HG02973 (cell line): Measurements from ENCODE around the gene INTS11.

Source experiments
- ATAC-seq: cut with Tn5 transposase; IDR thresholded peaks from one replicate; pipeline ENCODE4 v1.9.1; 2021; ENCODE audit warnings: moderate library complexity; ENCODE audit not compliant: unreplicated experiment

The INTS11 gene

DNA sequence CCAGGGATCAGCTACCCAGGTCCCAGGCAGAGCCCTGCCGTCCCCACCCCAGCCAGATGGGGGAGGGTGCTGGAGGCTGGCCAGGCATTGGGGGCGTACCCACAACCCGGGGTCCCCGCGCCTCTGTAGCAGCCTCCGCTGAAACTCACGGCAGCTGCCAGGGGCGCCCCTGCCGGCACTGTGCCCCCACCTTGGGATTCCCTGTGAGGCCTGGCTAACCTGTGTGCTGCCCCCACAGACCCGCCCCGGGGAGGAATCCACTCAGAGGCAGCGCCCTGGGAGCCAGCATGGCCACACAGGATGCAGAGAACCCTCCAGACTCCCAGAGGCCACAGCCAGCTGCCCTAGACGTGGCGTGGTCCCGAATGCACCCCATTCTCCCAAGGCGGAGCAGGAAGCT is 20.9 kb upstream of the INTS11 start:
- ATAC-seq: no peak

GRCh38 chr1:1344655-1345361 is 20.3 kb upstream of the INTS11 start:
- no peak for ATAC-seq

- ATAC-seq: no peak
Observed at GRCh38 chr1:1343811-1344421, 19.5 kb upstream of the INTS11 start.

- no peak for ATAC-seq
Observed at GRCh38 chr1:1342584-1343115, 18.2 kb upstream of the INTS11 start.

DNA sequence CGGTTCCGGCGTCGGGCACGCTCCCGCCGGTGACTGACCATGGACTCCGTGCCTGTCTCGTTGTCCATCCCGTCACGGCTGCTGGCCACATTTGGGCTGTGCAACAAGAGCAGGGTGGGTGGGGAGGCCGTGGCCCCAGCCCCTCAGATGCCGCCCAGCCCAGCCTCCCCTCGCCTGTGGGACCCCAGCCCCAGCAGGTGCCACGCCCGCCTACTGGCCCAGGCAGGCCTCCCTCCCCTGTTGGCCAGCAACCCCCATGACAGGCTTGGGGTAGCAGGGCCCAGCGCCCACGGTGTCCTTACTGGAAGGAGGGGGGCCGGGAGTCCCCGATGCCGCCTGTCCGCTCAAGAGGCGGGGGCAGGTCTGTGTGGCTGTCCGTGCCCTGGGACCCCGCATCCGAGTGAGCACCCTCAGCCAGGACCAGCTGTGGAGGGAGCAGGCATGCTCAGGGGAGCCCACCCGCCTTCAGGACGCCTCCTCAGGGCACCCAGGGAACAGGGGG is 17.7 kb upstream of the INTS11 start:
- no peak for ATAC-seq

- no peak for ATAC-seq
Observed at GRCh38 chr1:1341549-1342021, 17.1 kb upstream of the INTS11 start.

GRCh38 chr1:1340791-1341548 is 16.5 kb upstream of the INTS11 start:
- ATAC-seq: no peak

DNA sequence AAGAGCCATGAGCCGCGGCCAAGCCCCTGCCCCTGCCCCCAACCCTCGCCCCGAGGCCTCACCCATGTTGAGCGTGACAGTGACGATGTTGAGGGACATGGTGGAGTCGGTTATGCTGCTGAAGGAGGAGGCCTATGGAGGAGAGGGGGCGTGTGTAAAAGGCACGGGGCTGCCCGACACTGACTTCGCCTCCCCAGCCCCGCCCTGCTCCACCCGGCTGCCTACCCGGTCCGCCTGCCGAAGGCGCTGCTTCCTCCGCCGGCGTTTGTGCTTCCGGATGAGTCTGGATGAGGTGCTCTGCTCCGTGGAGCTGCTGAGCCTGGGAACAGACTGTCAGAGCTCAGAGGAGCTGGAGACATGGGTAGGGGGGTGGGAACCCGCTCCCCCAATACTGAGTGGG is 15.7 kb upstream of the INTS11 start:
- no peak for ATAC-seq

DNA sequence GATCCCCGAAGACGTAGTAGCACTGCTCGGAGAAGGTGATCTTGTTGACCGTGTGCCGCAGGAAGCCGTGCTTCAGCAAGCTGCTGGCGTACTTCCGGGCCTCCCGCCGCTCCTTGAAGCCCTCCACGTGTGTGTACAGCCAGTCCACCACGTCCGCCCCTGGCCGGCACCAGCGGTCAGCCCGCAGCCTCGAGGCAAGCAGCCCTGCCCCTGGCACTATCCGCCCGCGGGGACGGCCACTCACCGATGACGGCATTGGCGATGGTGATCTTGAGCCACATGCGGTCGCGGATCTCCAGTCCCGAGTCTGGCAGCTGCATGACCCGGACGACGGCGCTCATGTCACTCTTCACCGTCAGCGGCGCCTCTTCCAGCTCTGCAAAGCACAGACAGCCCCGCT is 13.8 kb upstream of the INTS11 start:
- no peak for ATAC-seq

DNA sequence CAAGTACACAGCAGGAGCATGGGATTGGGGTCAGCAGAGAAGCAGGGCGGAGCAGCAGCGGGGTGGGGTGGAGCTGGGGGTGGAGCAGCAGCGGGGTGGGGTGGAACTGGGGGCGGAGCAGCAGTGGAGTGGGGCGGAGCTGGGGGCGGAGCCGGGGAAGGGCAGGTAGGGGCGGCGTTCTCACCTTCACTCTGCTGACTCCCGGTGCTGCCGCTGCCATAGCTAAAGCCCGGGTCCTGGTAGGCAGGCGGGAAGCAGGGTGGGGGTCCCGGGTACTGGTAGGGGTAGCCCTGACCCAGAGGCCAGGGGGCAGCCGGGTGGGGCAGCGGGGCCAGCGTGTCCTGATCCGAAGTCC is 13.3 kb upstream of the INTS11 start:
- ATAC-seq: no peak

- ATAC-seq: no peak
Observed at GRCh38 chr1:1336931-1337792, 12.7 kb upstream of the INTS11 start.

GRCh38 chr1:1336446-1336845 is 12.0 kb upstream of the INTS11 start:
- no peak for ATAC-seq

DNA sequence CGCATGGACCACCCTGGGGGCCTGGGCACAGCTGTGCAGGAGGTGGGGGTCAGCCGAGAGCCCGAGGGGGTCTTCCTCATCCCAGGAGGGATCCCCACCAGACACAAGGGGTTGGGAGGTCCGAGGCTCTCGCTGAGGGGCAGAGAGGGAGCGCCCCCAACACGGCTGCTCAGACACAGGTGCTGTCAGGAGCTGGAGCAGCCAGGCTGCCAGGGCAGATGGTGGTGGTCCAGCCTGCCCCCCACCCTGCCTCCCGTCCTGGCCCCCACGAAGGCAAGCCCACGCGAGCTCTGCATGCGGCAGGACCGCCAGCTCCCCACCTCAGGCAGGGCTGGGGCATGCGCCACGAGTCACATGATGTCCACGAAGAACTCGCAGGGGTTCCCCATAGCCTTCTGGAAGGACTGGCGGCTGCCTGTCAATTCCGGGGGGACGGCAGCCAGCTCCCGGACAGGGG is 11.4 kb upstream of the INTS11 start:
- no peak for ATAC-seq

DNA sequence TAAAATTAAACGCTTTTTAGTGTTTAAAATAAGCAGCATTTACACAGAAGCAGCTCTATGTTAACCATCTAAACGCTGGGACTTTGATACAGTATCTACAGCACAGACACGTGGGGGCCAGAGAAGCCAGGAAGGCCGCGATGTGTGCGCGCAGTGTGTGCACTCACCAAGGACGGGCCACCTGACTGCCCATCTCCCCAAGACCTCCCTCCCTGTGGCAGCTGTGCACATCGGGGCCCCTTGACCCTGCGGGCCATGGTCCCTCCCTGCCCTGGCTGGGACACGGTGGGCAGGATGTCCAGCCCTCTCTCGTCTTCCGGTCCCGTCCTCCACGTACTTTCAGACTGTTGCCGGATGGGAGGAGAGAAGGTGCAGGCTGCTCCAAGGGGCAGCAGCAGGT is 10.8 kb upstream of the INTS11 start:
- no peak for ATAC-seq

DNA sequence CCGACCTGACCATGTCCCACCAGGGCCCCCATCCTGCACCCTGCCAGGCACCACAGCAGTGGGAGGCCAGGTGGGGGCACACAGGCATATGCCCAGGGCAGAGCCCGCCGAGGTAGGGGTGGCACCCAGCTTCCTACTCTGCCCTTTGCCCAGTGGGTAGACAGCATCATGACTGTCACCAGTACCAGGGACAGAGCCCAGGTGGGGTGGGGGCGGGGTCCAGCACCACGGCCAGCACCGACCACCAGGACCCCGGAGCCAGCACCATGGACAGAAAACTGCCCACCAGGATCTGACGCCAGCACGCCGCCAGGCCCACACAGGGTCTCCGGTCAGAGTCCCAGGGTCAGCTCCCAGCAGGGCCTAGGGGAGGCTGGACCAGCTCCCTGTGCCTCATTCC is 10.4 kb upstream of the INTS11 start:
- ATAC-seq: no peak

- no peak for ATAC-seq
Observed at GRCh38 chr1:1333551-1334241, 9.2 kb upstream of the INTS11 start.

- no peak for ATAC-seq
Observed at GRCh38 chr1:1332774-1333480, 8.5 kb upstream of the INTS11 start.

DNA sequence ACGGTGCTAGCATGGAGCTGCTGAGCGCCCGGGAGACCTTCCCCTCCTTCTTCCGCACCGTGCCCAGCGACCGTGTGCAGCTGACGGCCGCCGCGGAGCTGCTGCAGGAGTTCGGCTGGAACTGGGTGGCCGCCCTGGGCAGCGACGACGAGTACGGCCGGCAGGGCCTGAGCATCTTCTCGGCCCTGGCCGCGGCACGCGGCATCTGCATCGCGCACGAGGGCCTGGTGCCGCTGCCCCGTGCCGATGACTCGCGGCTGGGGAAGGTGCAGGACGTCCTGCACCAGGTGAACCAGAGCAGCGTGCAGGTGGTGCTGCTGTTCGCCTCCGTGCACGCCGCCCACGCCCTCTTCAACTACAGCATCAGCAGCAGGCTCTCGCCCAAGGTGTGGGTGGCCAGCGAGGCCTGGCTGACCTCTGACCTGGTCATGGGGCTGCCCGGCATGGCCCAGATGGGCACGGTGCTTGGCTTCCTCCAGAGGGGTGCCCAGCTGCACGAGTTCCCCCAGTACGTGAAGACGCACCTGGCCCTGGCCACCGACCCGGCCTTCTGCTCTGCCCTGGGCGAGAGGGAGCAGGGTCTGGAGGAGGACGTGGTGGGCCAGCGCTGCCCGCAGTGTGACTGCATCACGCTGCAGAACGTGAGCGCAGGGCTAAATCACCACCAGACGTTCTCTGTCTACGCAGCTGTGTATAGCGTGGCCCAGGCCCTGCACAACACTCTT is 7.7 kb upstream of the INTS11 start:
- ATAC-seq: no peak
